ENCODE measurements around the gene POLG. TPM values are rescaled to one million over a fixed set of nuclear protein-coding genes. Genes with fewer than 3 reads are reported as not detected.

Gene POLG
- polyA plus RNA-seq, 1 donor (not counting 4 experiments of a cell fraction or from before 2014, with no cell fraction given), result 29.6 TPM

GRCh38 chr15:89335298-89336041 lies 846 bp upstream of the POLG start:
- Histone ChIP-seq H3K4me2 (ENCODE audit: control insufficient read depth, extremely low read depth, insufficient read depth, low read depth, low read length) (peak overlapping the region; percentile 77), H3K4me3 (ENCODE audit: control insufficient read depth in 2 of 3, extremely low read depth in 1 of 3, insufficient read depth in 2 of 3, low read depth in 1 of 3, low read length in 3 of 3) (peak overlapping the region; percentile 4 to 48 (median 31)), H2AFZ (ENCODE audit: control insufficient read depth, low read length) (peak overlapping the region; percentile 8), H4K20me1 (ENCODE audit: control insufficient read depth, extremely low read depth, insufficient read depth, low read length) (peaks cover 14% of the 10 kb centered on the region), H3K9ac (ENCODE audit: control insufficient read depth, extremely low read depth, insufficient read depth, low read length) (peak overlapping the region; percentile 20), H3K4me1 (ENCODE audit: control insufficient read depth, extremely low read depth, insufficient read depth, low read length) (peaks cover 26% of the 10 kb centered on the region), H3K36me3 (ENCODE audit: control insufficient read depth in 2 of 2, extremely low read depth in 1 of 2, insufficient read depth in 2 of 2, low read length in 2 of 2) (peaks cover 18 to 22% of the 10 kb centered on the region in 2 experiments), H3K27ac (ENCODE audit: control insufficient read depth, insufficient read depth, low read length) (no peak overlapping the region), H3K79me2 (ENCODE audit: control insufficient read depth, insufficient read depth, low read length) (peaks cover 40% of the 10 kb centered on the region), H3K9me1 (ENCODE audit: control insufficient read depth, extremely low read depth, insufficient read depth, low read length) (peaks cover under 1% of the 10 kb centered on the region), H3K9me3 (ENCODE audit: control insufficient read depth, low read depth, low read length) (no peaks in the 10 kb centered on the region), H3K27me3 (ENCODE audit: control insufficient read depth, extremely low read depth, insufficient read depth, low read length) (no peaks in the 10 kb centered on the region)
- FAIRE-seq (no peak), DNase-seq (ENCODE audit: low read depth, low spot score) (no peak)
- dilution Hi-C loops (cut with MboI; ENCODE audit: extremely low pct_ligation_motif_present, low sequenced_read_pairs), result no loop called here
- TF ChIP-seq CTCF (optimal IDR thresholded peaks at IDR 0.05 in 1 of 3, IDR thresholded peaks at IDR 0.05 in 1 of 3, conservative IDR thresholded peaks at IDR 0.05 in 1 of 3; ENCODE audit: extremely low read depth in 1 of 3, insufficient read depth in 2 of 3, low read length in 3 of 3), result no peak
- no peak for TF ChIP-seq EZH2 (IDR thresholded peaks at IDR 0.05; ENCODE audit: low read length)

GRCh38 chr15:89333959-89334509 lies 590 bp downstream of the POLG start:
- H3K4me3 ChIP-seq (ENCODE audit: control insufficient read depth in 2 of 3, extremely low read depth in 1 of 3, insufficient read depth in 2 of 3, low read depth in 1 of 3, low read length in 3 of 3), result peak overlapping the region; percentile 79 to 90 (median 88)
- DNase-seq (ENCODE audit: low read depth, low spot score) (no peak), FAIRE-seq (no peak)
- no peaks in the 10 kb centered on the region for H3K9me3 ChIP-seq (ENCODE audit: control insufficient read depth, low read depth, low read length)
- H3K36me3 ChIP-seq (ENCODE audit: control insufficient read depth in 2 of 2, extremely low read depth in 1 of 2, insufficient read depth in 2 of 2, low read length in 2 of 2), result peaks cover 28 to 36% of the 10 kb centered on the region in 2 experiments
- peaks cover 54% of the 10 kb centered on the region for H3K79me2 ChIP-seq (ENCODE audit: control insufficient read depth, insufficient read depth, low read length)
- H3K27ac ChIP-seq (ENCODE audit: control insufficient read depth, insufficient read depth, low read length), result peak overlapping the region; percentile 82
- peak overlapping the region; percentile 64 for H2AFZ ChIP-seq (ENCODE audit: control insufficient read depth, low read length)
- peaks cover 30% of the 10 kb centered on the region for H3K4me1 ChIP-seq (ENCODE audit: control insufficient read depth, extremely low read depth, insufficient read depth, low read length)
- H4K20me1 ChIP-seq (ENCODE audit: control insufficient read depth, extremely low read depth, insufficient read depth, low read length), result peaks cover 16% of the 10 kb centered on the region
- H3K4me2 ChIP-seq (ENCODE audit: control insufficient read depth, extremely low read depth, insufficient read depth, low read depth, low read length), result peak overlapping the region; percentile 64
- peak overlapping the region; percentile 94 for H3K9ac ChIP-seq (ENCODE audit: control insufficient read depth, extremely low read depth, insufficient read depth, low read length)
- dilution Hi-C loops (cut with MboI; ENCODE audit: extremely low pct_ligation_motif_present, low sequenced_read_pairs), result no loop called here
- H3K27me3 ChIP-seq (ENCODE audit: control insufficient read depth, extremely low read depth, insufficient read depth, low read length), result no peaks in the 10 kb centered on the region
- TF ChIP-seq CTCF (optimal IDR thresholded peaks at IDR 0.05 in 1 of 3, IDR thresholded peaks at IDR 0.05 in 1 of 3, conservative IDR thresholded peaks at IDR 0.05 in 1 of 3; ENCODE audit: extremely low read depth in 1 of 3, insufficient read depth in 2 of 3, low read length in 3 of 3) (no peak), EZH2 (IDR thresholded peaks at IDR 0.05; ENCODE audit: low read length) (no peak)
- H3K9me1 ChIP-seq (ENCODE audit: control insufficient read depth, extremely low read depth, insufficient read depth, low read length), result peaks cover 2% of the 10 kb centered on the region
